Stimulated activated naive CD4-positive, alpha-beta T cell (primary cell): Measurements from ENCODE around the gene SMIM38.
A peak's percentile ranks its signal among the peaks of the same experiment; 100 is the strongest.
"Not testable (repeated sequence)": the region's sequence is repeated elsewhere in the genome, so short reads cannot be mapped to it uniquely, and the experiment has no call there.

ENCODE experiments used
- DNase-seq, 6 experiments: peaks; one replicate each; lab custom pipeline; 2025; lab: John Stamatoyannopoulos, UW

Gene SMIM38

DNA sequence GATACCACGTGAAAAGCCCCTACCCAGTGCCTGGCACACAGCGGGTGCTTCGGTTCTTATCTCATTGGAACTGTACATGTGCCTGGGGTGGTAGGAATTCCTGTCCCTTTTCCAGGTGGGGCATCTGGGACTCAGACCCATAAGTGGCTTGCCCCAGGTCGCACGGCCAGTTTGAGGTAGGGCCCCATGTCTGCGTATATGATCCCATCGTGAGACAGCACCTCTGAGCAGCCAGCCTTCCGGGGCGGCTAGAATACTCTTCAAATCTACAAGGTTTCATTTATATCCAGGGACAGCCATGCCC, 33.5 kb upstream of the SMIM38 start:
- DNase-seq = no peak

DNA sequence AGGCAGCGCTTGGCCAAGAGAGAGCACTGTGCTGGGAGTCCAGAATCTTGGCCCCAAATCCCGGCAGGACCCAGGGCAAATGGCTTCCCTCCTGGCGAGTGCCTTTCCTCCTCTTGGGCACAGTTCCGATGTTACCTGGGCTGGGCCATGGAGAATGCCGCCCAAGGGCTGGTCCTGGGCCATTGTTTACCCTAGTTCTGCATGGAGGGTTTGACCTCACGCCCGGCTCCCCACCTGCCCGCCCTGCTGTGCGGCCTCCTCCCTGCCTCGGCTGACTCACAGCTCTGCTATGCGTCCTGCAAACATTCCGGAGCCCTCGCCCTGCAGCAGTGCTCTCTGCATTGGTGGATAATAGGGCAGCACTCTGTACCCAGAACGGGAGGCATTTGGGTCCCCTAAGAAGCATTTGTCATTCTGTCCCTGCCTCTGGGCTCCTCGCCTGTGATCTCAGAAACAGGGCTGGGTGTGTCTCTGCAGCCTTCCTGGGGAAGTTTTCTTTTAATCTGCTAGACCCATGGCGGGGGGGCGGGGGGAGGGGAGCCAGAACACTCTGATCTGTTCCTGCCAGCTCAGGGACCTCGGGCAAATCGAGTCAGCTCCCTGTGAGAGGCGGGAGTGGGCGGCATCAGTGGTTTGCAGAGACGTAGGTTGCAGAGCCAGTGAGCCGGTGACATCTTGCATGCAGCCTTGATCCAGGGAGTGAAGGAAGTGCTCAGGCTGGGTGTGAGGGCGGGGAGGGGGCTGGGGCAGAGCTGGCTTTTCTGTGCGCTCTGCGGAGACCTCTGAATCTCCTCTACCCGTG, 32.9 kb upstream of the SMIM38 start:
- peak; percentile 49 to 63 (median 60) for DNase-seq

DNA sequence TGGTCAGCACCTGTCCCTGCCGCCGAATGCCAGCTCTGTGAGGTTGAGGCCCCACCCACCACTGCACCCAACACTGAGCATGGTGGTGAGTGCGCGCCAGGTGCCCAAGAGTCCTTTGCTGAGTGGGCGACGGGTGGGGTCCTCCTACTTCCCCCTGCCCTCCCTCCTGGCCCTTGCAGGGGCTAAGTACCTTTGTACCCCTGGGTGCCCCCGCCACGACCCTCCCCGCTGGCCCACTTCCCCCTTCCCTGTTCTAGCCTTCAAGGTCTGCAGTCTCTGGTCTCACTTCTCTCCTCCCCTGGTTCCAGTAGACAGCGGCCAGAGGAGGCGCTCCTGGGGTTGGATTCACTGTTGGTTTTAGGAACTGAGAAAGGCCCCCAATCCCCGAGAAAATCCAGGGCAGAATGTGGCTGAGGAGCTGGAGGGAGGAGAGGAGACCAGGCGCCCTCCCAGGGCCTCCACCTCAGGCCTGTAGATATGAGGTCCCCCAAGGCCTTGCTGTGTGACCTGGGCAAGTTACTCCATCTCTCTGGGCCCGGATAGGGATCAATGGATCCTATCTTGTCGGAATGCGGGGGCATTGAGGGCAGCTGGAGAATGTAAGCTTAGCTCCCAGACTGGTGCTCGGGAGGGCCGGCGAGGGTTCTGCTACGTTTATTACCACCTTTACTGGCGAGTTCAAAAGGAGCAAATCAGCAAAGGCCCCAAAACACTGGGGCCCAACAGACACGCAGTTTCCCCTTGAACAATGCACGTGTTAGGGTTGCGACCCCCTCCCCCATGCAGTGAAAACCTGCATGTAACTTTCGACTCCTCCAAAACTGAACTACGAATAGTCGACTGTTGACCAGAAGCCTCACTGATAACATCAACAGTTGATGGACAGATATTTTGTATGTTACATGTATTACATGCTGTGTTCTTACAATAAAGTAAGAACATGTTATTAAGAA, 31.9 kb upstream of the SMIM38 start:
- DNase-seq = peak in 1 of 6 experiments; percentile 4

DNA sequence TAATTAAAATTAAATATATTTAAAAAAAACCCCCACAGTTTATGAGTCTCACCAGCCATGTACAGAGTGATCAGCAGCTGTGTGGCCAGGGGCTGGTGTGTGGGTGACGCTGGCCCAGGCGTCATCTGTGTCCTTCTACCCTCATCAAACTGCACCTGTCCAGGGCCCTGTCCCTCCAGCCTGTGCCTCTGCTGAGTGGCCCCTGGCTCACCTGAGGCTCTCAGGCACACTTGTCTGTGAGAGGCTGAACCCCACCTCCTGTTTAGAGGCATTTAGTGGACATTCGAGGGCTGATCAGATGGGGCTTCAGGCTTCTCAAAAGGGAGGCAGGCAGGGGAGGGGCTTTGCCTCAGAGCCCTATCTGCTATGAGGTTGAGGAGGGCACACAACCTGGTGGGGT, 29.9 kb upstream of the SMIM38 start:
- no peak for DNase-seq

DNA sequence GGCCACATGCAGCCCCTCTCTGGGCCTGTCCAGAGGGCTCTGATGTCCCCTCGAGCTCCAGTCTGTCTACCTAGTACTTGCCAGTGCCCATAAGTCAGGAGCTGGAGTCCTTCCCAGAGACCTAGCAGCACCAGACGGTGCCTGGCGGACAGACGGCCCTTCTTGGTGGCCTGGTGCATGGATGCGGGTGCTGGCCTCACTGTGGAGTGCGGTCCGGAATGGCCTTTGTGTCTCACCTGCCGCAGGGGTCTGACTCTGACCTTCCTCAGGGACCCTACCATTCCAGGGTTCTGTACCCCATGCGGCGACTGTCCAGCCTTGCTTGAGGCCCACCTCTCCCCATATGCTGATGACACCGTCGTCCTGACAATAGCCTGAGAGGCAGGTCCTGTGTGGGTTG, 29.4 kb upstream of the SMIM38 start:
- no peak for DNase-seq

DNA sequence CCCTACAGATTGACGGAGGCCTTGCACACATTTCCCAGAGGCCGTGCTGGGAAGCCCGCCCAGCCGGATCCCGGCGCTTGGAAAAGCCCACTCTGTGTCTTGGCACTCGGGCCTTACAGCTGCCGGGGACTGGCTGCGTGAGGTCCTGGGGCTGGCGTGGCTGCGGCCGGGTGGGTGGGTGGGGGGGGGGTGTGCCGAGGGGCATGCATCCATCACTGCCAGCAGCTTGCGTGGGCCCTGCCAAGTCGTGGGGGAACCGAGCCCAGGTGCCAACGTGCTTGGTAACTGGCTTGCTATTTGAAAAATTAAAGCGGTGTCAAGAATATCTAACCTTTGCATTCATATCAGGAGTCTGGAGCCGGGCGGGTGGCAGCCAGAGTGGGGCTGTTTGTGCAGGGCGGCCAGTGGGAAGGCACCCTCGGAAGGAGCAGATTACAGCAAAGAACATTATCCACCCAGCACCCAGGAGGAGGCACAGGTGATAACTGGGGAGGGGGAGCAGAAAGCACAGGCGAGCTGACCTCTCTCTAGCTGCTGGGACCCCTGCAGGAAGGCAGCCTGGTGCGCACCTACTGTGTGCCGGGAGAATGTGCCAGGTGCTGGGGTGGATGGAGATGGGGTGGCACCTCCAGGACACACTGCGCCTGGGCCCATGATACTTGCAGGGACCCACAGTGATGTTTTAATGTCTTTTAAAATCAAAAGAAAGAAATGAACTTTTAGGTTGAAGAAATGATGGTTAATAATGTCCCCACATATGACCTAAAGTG, 28.5 kb upstream of the SMIM38 start:
- DNase-seq = no peak

DNA sequence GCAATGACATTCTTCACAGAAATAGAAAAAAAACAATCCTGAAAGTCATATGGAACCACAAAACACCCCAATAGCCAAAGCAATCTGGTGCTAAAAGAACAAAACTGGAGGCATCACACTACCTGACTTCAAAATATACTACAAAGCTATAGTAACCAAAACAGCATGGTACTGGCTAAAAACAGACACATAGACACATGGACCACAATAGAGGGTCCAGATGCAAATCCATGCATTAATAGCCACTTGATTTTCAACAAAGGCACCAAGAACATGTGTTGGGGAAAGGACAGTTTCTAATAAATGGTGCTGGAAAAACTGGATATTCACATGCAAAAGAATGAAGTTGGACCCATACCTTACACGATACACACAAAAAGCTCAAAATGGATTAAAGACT, 27.9 kb upstream of the SMIM38 start:
- no peak for DNase-seq

DNA sequence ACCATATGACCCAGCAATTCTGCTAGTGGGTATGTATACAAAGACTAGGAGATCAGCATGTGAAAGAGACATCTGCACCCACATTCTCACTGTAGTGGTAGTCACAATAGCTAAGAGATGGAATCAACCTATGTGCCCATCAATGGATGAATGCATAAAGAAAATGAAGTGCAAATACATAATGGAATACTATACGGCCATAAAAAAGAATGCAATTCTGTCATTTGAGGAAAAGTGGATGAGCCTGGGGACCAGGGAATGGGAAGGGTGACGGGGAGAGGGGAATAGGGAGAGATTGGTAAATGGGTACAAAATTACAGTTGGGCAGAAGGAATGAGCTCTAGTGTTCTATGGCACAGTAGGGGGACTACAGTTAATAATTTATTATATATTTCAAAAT, 26.7 kb upstream of the SMIM38 start:
- DNase-seq = no peak

DNA sequence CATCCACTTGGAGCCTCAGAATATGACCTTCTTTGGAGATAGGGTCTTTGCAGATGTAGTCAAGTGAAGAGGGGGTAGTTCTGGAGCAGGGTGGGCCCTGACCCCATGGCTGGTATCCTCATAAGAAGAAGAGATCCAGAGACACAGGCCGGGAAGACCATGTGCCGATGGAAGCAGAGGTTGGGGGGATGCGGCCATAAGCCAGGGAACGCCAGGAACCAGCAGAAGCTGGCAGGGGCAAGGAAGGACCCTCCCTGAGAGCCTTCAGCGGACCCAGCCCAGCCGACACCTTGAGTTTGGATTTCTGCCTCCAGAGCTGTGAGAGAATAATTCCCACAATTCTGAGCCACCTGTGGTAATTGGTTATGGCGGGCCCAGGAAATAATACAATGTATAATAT, 26.1 kb upstream of the SMIM38 start:
- no peak for DNase-seq

DNA sequence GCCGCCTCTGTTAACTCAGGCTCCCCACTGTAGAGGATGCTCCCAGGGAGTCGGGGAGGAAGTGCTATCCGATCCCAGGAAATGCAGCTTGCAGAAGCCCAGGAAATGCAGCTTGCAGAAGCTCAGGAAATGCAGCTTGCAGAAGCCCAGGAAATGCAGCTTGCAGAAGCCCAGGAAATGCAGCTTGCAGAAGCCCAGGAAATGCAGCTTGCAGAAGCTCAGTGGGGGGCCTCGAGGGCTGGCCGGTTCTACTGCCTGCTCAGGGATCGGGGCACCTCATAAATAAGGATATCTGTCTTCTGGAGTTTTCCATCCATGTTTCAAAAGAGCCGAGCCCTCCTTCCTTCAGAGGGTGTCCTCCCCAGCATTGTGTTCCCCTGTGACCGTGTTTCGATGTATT, 25.1 kb upstream of the SMIM38 start:
- DNase-seq = no peak

DNA sequence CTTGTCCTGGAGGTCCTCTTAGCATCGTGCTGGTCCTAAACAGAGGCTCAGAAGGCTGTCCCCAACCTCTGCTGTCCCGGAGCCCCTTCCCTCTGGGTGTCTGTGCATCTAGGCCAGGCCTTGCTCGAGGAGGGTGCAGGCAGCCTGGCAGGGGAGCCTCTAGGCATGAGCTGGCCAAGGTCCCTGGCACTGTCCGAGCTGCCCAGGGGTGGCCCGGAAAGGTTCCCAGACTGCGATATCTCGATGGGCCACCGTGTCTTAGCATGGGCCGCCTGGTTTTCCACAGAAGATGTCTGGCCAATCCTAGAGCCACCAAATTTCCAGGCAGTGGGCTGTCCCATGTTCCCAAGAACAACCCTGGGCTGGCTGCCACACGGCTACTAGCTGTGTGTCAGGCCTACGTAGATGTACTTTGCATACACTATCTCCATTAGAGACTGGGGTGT, 24.6 kb upstream of the SMIM38 start:
- DNase-seq = no peak

DNA sequence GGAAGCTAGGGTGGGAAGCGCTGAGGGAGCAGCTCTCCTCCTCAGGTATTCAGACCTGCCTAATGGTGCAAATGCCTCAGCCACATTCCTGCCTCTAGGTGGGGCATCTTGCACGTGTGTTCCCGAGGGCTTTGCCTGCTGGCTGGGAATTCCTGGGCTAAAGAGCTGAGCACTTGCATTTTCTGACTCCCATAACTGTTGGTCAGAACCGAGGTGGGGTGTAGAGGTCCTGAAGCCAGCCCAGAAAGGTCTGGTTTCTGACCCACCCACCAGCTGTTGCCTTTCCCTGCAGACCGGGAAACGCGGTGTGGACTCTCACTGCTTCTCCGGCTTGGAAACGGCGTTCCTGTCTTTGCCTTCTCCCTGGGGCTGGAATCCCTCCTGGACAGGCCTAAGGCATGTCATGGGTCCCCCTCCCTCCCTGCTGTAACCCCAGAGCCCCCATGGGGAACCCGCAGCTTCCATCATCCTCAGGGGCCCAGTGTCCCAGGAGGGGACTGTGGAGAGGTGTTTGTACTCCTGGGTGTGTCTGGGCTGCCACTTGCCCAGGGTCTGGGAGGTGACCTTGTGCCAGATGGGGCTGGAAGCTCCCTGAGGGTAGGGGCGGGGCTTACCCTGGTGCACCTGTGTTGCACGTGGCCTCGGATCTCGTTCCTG, 24.0 kb upstream of the SMIM38 start:
- no peak for DNase-seq

DNA sequence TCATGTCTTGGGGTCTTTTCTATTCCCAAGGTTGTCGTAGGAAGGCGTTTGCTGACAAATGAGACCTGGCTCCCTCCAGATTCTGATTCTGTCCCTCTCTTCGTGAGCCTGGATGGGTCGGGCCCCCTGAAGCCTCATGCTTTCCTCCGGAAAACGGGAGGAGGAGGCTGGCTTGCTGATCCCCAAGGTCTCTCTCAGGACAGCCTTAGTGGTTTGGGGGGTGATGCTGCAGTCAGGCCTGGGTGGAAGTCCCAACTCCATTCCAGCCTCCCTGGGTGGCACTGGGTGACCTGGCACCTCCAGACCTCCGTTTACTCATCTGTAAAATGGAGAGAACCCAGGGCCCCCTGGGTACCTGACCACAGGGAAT, 23.4 kb upstream of the SMIM38 start:
- DNase-seq = no peak

DNA sequence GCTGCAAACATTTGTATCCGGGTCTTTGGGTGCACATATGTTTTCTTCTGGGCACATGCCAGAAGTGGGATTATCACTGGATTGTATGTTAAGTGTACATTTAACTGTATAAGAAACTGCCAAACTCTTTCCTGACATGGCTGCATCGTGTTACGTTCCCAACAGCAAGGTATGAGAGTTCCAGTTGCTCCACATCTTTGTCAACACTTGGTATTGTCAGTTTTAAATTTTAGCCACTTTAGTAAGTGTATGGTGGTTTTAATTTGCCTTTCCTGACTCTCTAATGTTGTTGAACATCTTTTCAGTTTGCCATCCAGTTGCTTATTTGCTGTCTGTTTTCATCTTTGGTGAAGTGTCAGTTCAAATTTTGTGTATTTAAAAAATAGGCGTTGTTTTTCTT, 22.5 kb upstream of the SMIM38 start:
- DNase-seq = no peak

DNA sequence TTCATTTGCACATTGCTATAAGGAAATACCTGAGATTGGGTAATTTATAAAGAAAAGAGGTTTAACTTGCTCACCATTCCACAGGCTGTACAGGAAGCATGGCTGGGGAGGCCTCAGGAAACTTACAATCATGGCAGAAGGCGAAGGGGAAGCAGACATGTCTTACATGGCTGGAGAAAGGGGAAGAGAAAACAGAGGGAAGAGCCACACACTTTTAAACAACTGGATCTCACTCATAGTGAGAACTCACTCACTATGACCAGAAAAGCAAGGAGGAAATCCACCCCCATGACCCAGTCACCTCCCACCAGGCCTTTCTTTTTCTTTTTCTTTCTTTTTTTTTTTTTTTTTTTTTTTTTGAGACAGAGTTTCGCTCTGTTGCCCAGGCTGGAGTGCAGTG, 21.6 kb upstream of the SMIM38 start:
- not testable (repeated sequence) for DNase-seq

DNA sequence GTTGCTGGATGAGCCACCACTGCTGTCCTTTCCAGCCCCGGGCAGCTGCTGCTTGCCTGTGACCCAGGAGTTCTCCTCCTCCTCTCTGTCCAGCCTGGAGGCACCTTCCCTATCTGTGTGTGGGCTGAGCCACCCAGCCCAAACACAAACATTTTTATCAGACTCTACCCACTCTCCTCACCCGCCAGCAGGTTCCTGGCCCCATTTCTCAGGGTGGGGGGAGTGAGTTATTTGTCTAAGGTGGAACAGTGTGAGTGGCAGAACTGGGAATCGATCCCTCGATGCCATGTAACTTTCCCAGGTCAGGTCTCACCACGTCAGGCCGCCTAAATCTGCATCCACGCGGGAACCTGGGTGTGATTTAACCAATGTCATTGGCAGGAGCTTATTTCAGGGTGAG, 20.8 kb upstream of the SMIM38 start:
- DNase-seq = no peak

DNA sequence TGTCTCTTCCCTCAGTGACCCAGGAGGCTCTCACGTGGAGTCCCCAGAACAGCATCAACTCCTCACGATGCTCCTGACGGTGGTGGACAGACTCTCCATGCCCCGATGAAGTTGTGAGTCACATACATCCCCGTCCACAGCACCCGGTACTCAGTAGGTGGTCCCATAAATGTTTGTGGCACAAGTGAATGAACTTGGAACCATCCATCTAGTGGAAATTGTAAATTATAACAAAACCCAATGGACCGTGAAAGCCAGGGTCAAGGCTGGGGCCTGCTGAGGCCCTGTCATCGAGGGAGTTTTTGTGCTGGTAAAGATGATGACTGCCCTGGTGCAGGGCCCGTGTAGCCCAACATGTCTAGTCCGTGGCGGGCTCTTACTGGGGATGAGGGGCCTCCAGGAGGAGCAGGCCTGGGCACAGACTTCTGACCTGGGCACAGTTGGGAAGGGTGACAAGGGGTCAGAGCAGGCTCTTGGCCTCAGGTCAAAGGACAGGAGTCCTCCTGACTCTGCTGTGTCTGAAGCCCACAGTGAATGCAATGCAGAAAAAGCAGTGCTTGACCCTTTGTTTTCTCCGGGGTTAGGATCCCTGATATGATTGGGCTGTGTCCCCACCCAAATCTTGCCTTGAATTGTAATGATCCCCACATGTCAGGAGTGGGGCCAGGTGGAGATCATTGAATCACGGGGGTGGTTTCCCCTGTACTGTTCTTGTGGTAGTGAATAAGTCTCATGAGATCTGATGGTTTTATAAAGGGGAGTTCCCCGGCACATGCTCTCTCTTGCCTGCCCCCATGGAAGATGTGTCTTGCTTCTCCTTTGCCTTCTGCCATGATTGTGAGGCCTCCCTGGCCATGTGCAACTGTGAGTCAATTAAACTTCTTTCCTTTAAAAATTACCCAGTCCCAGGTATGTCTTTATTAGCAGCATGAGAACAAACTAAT, 20.0 kb upstream of the SMIM38 start:
- DNase-seq = no peak

DNA sequence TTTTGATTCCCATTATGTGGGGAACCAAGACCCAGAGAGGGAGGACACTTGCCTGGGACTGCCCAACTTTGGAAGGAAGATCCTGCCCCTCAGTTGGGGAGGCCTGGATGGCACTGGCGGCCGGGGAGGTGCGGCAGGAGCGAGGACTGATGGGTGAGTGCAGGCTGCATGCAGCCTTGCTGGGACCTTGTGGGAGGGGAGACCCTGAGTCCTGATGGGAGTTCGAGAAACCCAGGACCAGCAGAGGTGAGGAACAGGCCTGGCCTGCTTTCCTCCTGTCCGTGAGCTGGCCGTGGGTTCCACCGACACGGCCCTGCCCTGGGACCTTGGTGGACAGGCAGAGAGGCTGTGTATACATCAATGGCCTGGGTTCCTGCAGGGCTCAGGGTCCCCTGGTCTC, 19.3 kb upstream of the SMIM38 start:
- DNase-seq = no peak

DNA sequence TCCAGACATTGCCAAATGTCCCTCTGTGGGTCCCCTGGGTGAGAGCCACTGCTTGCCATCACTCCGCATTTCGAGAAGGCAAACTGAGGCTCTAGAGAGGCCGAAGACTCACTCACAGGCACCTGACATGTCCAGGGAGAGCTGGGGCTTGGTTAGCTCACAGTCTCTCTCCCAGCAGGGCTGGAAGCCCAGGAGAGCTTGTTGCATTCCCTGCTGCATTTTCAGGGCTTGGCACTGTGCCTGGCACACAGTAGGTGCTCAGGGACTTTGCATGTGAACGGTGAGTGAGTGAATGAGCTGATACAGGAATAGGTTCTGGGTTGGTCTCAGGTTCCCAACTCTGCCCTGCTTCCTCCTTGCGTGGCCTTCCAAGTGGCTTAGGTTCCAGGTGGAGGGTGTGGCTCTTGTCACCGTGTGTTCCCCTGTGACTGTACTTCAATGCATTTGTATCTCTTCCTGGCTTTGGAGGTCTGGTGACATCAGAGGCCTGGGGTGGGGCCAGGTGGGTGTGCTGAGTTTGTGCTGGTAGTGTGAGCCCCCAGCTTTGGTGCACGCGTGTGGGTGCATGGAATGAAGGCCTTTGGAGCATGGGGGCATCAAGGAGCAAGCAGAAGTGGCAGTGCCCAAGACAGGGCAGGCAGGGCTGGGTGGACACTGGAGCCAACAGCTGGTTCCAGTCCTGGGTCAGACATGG, 18.4 kb upstream of the SMIM38 start:
- peak in 1 of 6 experiments; percentile 3 for DNase-seq

DNA sequence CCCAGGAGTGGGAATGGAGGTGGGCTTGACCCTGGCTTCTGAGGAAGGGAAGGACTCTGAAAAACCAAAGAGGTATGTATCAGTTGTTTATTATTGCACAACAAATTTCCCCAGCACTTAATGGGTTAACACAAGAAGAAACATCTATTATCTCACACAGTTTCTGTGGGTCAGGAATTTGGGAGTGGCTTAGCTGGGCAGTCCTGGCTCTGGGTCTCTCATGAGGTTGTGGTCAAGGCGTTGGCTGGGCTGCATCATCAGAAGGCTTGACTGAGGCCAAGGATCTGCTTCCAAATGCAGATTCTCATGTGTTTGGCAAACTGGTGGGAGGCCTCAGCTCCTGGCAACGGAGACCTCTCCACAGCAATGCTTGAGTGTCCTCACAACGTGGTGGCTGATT, 17.5 kb upstream of the SMIM38 start:
- DNase-seq = no peak
